Glutamatergic neuron (in vitro differentiated cells): Measurements from ENCODE around the gene VASP. TPM values are rescaled to one million over a fixed set of nuclear protein-coding genes. Genes with fewer than 3 reads are reported as not detected.

Experiments used
- DNase-seq: peaks from one replicate; pipeline ENCODE4 v3.0.0; 2022
- H3K27ac Mint-ChIP-seq: one replicate; pipeline ENCODE4 v1.8.0; 2020; ENCODE audit warnings: mild to moderate bottlenecking, mixed read lengths, inconsistent platforms; ENCODE audit not compliant: unreplicated experiment
- H3K27me3 Mint-ChIP-seq: one replicate; pipeline ENCODE4 v1.8.0; 2020; ENCODE audit warnings: mild to moderate bottlenecking, moderate library complexity, mixed read lengths, inconsistent platforms; ENCODE audit not compliant: unreplicated experiment
- H3K36me3 Mint-ChIP-seq: one replicate; pipeline ENCODE4 v1.8.0; 2020; ENCODE audit warnings: mild to moderate bottlenecking, mixed read lengths, inconsistent platforms; ENCODE audit not compliant: unreplicated experiment
- H3K4me1 Mint-ChIP-seq: one replicate; pipeline ENCODE4 v1.8.0; 2020; ENCODE audit warnings: mild to moderate bottlenecking, low read depth, mixed read lengths, inconsistent platforms; ENCODE audit not compliant: unreplicated experiment
- H3K4me3 Mint-ChIP-seq: one replicate; pipeline ENCODE4 v1.8.0; 2020; ENCODE audit warnings: mild to moderate bottlenecking, mixed read lengths, inconsistent platforms; ENCODE audit not compliant: unreplicated experiment
- H3K9me3 Mint-ChIP-seq: one replicate; pipeline ENCODE4 v1.8.0; 2020; ENCODE audit warnings: mild to moderate bottlenecking, moderate library complexity, mixed read lengths, inconsistent platforms; ENCODE audit not compliant: unreplicated experiment
- total RNA-seq: library from RNA; stranded (reverse); fragmentation: NEBNext Ultra II Directional; extraction: Animal tissue kit (Norgen Biotek cat#: 25700); gene quantifications from one replicate; pipeline ENCODE4 v1.2.1, GENCODE V29; 2021; ENCODE audit not compliant: unreplicated experiment
- TF ChIP-seq, protein P1 (sequence below): fragments of 200-600 bp; sonication (generic); IDR thresholded peaks from one replicate; pipeline ENCODE4 v1.5.0; 2021; ENCODE audit not compliant: partially characterized antibody, unreplicated experiment

Gene VASP
- total RNA-seq, 1 donor from 2014 or later = 73.6 TPM

- TF ChIP-seq, protein P1, sequence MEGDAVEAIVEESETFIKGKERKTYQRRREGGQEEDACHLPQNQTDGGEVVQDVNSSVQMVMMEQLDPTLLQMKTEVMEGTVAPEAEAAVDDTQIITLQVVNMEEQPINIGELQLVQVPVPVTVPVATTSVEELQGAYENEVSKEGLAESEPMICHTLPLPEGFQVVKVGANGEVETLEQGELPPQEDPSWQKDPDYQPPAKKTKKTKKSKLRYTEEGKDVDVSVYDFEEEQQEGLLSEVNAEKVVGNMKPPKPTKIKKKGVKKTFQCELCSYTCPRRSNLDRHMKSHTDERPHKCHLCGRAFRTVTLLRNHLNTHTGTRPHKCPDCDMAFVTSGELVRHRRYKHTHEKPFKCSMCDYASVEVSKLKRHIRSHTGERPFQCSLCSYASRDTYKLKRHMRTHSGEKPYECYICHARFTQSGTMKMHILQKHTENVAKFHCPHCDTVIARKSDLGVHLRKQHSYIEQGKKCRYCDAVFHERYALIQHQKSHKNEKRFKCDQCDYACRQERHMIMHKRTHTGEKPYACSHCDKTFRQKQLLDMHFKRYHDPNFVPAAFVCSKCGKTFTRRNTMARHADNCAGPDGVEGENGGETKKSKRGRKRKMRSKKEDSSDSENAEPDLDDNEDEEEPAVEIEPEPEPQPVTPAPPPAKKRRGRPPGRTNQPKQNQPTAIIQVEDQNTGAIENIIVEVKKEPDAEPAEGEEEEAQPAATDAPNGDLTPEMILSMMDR = no peak
- Mint-ChIP-seq H3K27me3 (no peaks in the 10 kb centered on the region), H3K4me1 (peaks cover 12% of the 10 kb centered on the region), H3K4me3 (no peak overlapping the region), H3K27ac (no peak overlapping the region), H3K9me3 (no peaks in the 10 kb centered on the region), H3K36me3 (no peaks in the 10 kb centered on the region)
- DNase-seq = no peak
Observed at GRCh38 chr19:45560686-45561085, 53.4 kb downstream of the VASP start.

- TF ChIP-seq, protein P1 = no peak
- Mint-ChIP-seq H3K27ac (no peak overlapping the region), H3K9me3 (no peaks in the 10 kb centered on the region), H3K36me3 (no peaks in the 10 kb centered on the region), H3K4me3 (no peak overlapping the region), H3K27me3 (no peaks in the 10 kb centered on the region), H3K4me1 (peaks cover 3% of the 10 kb centered on the region)
- DNase-seq = no peak
Observed at GRCh38 chr19:45564131-45564780, 57.0 kb downstream of the VASP start.

GRCh38 chr19:45567609-45568008 lies 60.3 kb downstream of the VASP start:
- Mint-ChIP-seq H3K27ac (no peak overlapping the region), H3K4me3 (no peak overlapping the region), H3K27me3 (no peaks in the 10 kb centered on the region), H3K4me1 (no peaks in the 10 kb centered on the region), H3K9me3 (peaks cover 3% of the 10 kb centered on the region), H3K36me3 (no peaks in the 10 kb centered on the region)
- TF ChIP-seq, protein P1 = no peak
- no peak for DNase-seq

DNA sequence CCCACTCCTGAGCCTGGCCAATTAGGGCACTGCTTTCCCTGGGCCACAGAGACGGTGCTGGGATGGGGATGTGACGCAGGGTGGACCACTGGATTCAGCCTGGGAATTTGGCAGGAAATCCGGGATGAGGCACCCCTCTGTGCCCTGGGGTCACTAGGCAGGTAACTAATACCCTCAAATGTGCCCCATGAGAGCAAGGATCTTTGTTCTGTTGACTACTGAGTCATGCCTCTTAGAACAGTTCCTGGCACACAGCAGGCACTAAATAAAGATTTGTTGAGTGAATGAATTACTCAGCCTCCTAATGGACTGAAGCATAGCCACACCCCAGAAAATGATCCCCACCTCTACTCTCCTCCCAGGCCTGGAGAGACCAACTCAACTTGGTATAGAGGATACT lies 61.5 kb downstream of the VASP start:
- no peaks in the 10 kb centered on the region for H3K36me3 Mint-ChIP-seq
- TF ChIP-seq, protein P1 = no peak
- DNase-seq = no peak
- H3K27ac Mint-ChIP-seq = no peak overlapping the region
- H3K27me3 Mint-ChIP-seq = no peaks in the 10 kb centered on the region
- peaks cover 3% of the 10 kb centered on the region for H3K9me3 Mint-ChIP-seq
- H3K4me1 Mint-ChIP-seq = no peaks in the 10 kb centered on the region
- H3K4me3 Mint-ChIP-seq = no peak overlapping the region

- TF ChIP-seq, protein P1 = peak; percentile 81
- Mint-ChIP-seq H3K27me3 (no peaks in the 10 kb centered on the region), H3K36me3 (no peaks in the 10 kb centered on the region), H3K27ac (no peak overlapping the region), H3K4me3 (peak overlapping the region; percentile 36), H3K4me1 (no peaks in the 10 kb centered on the region), H3K9me3 (peaks cover 3% of the 10 kb centered on the region)
- DNase-seq = peak; percentile 88
Observed at GRCh38 chr19:45569619-45570421, 62.5 kb downstream of the VASP start.
